Choroid plexus epithelial cell (primary cell): ENCODE results near the gene KAZALD1.
A peak's percentile ranks its signal among the peaks of the same experiment; 100 is the strongest.

ENCODE experiments used
- DNase-seq: peaks from one replicate; pipeline ENCODE4 v3.0.0-alpha.2; 2010; ENCODE audit warnings: low read depth
- H3K4me3 ChIP-seq: 2 replicates; pipeline ENCODE4 v1.5.1; 2011; ENCODE audit warnings: low read depth, mild to moderate bottlenecking, control low read depth, low read length, moderate library complexity
- TF ChIP-seq, protein P1 (sequence below): conservative IDR thresholded peaks from 2 replicates; pipeline ENCODE4 v1.5.1; 2011; ENCODE audit warnings: low read depth, mild to moderate bottlenecking, control low read depth, inconsistent platforms, low read length, moderate library complexity

Gene KAZALD1, protein sequence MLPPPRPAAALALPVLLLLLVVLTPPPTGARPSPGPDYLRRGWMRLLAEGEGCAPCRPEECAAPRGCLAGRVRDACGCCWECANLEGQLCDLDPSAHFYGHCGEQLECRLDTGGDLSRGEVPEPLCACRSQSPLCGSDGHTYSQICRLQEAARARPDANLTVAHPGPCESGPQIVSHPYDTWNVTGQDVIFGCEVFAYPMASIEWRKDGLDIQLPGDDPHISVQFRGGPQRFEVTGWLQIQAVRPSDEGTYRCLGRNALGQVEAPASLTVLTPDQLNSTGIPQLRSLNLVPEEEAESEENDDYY

DNA sequence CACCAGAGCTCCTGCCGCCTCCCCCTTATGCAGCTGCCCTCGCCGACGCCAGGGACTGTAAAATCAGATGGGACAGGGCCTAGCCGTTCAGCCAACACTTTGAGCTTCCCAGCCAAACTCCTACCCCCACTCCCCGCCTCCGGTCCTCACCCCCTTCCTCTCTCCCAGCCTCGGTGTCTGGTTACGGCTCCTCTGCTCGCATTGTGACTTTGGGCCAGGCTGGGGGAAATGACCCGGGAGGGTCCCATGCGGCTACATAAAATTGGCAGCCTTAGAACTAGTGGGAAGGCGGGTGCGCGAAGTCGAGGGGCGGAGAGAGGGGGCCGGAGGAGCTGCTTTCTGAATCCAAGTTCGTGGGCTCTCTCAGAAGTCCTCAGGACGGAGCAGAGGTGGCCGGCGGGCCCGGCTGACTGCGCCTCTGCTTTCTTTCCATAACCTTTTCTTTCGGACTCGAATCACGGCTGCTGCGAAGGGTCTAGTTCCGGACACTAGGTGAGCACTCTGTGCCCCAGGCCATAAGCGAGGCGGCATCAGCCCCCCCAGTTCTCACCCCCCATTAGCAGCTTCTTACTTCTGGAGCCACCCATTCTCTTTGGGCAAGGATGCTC is at the start of gene KAZALD1:
TSS of gene KAZALD1 (plus strand) at position 366 of the 608 bp plus-strand sequence. CDS start 604 bp downstream, outside the sequence.
- TF ChIP-seq, protein P1, sequence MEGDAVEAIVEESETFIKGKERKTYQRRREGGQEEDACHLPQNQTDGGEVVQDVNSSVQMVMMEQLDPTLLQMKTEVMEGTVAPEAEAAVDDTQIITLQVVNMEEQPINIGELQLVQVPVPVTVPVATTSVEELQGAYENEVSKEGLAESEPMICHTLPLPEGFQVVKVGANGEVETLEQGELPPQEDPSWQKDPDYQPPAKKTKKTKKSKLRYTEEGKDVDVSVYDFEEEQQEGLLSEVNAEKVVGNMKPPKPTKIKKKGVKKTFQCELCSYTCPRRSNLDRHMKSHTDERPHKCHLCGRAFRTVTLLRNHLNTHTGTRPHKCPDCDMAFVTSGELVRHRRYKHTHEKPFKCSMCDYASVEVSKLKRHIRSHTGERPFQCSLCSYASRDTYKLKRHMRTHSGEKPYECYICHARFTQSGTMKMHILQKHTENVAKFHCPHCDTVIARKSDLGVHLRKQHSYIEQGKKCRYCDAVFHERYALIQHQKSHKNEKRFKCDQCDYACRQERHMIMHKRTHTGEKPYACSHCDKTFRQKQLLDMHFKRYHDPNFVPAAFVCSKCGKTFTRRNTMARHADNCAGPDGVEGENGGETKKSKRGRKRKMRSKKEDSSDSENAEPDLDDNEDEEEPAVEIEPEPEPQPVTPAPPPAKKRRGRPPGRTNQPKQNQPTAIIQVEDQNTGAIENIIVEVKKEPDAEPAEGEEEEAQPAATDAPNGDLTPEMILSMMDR = no peak
- peak within 1 kb of the TSS; percentile 92 for H3K4me3 ChIP-seq
- peak; percentile 37 for DNase-seq

DNA sequence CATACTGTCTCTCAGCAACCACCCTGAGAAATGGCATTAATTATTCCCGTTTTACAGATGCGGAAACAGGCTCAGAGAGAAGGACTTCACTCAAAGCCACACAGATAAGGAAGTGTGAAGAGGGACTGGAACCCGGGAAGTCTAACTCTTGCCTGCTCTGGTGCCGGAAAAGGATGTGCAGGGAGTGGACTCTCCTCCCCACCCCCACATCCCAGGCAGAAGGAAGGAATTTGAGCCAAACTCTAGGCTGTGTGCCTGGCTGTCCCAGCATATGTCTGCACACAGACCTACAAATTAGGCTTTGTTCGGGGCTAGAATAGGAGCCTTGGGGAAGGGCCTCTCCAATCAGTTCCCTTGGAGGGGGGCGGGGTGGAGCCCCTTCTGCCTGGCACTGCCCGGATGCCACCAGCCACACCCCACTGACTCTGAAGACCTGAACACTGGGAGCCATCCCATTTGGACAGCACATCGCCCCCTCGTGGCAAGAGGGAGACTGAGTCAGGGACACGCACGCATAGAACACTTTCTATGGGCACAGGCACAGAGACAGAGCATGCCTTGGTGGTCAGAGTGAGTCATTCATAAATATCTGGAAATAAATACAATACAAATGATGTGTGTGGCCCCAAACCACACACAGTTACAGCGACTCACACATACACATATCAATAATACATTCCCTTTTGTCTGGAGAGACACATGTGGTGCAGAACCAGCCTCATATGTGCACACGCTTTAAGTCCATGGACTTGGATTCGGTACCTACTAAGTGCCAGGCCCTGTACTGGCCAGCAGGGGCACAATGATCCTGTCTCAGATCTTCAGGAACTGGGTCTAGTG is 49.0 kb upstream of the KAZALD1 start:
- TF ChIP-seq, protein P1 = peak; percentile 78
- peak; percentile 92 for DNase-seq
- H3K4me3 ChIP-seq = no peak overlapping the region

DNA sequence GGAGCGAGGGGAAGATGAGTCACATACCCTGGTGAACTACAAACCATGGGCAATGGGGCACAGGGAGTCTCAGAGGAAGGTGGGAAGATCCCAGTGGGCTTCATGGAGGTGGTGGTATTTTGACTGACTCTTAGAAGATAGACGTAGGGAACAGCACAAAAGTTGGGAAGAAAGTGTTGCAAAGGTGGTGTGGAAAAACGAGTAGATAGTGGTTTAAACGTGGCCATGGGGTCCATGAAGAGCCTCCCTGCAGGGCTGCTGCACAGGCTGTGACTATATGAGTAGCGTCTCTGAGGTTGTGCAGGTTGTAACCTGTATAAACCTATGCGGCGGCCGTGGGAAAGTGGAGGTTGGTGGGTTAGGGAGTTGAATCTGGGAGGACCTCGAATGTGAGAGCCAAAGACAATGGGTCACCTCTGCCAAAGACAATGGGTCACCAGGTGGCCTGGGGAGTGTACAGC is 48.4 kb upstream of the KAZALD1 start:
- no peak overlapping the region for H3K4me3 ChIP-seq
- DNase-seq = no peak
- TF ChIP-seq, protein P1 = no peak

DNA sequence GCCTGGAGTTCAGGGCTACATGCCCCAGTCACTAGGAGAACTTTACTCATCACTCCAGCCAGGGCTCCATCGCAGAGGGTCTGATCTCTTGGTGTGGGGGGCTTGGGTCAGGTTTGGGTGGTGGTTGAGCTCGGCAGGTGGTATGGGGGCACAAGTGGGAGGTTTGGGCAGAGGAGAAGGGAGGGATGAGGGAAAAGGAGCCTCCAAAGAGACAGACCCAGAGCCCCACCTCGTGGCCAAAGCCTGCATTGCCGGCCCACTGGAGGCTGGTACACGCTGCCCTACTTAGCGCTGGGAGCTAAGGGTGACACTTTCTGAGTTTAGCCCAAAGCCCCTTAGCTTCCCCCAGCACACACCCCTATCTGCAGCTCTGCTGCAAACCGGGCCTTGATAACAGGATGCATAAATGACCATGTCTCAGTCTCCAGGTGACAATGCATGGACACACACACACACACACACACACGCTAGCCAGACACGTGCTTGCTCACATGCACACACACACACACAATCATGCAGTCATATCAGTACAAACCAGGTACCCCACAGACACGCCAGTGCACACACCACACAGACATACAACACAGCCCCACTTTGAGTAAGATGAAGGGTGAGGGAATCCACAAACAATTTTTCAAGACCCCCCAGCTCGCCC is 47.4 kb upstream of the KAZALD1 start:
- TF ChIP-seq, protein P1 = peak; percentile 97
- DNase-seq = peak; percentile 74
- H3K4me3 ChIP-seq = no peak overlapping the region

DNA sequence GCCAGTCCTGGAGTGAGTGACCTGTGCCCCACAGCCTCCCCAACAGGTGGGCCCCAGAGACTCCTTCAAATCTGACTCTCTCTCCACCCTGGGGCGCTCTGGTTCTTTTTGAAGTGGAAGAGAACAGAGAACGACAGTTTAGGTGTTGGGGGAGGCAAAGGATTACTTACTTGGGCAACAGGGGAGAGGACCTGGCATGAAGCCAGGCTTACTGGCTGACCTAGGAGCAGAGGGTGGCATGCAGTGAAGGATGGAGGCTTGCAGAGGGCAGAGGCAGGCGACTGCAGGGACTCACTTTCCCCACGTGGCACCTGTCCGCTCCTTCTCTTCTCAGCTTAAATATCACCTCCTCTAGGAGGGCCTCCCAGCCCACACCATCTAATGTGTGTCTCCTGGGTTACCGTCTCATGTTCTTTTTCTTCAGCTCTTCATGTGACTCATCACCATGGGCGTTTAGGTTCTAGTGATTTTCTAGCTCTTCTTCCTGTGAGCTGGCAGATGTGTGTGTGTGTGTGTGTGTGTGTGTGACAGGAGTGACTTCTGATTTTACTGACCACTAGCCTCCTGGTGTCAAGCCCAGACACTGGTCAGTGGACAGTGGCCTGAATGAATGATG is 46.7 kb upstream of the KAZALD1 start:
- H3K4me3 ChIP-seq = no peak overlapping the region
- DNase-seq = peak; percentile 94
- TF ChIP-seq, protein P1 = no peak

DNA sequence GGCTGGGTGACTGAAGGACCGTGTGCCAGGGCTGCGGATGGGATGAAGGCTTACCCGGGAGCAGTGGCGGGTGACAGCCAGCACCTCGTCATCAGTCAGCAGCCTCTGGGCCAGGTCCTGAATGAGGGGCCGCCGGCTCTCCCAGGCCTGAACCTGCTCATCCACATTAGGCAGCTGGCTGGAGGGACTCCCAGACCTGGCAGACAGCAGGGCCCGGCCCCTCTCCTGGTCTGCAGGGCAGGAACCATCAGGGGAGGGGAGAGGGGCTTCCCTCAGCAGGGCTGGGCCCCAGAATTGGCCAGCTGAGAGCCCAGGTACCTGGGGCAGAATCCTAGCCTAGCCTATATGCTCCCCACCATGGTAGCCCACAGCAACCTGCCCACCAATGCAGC is 46.2 kb upstream of the KAZALD1 start:
- no peak overlapping the region for H3K4me3 ChIP-seq
- TF ChIP-seq, protein P1 = no peak
- no peak for DNase-seq
